ENCODE data around the gene DPH6.

The DPH6 gene

GRCh38 chr15:35490511-35490910 lies 55.5 kb downstream of the DPH6 start (continued):
- TF ChIP-seq ZNF70 (CRISPR knock-in tag; IDR thresholded peaks at IDR 0.05) (no peak), ZNF565 (CRISPR knock-in tag; conservative IDR thresholded peaks at IDR 0.05; ENCODE audit: low read depth) (no peak), ZFP3 (CRISPR knock-in tag; IDR thresholded peaks at IDR 0.05) (no peak), ZC3H10 (CRISPR knock-in tag; IDR thresholded peaks at IDR 0.05) (no peak), CSDC2 (CRISPR knock-in tag; IDR thresholded peaks at IDR 0.05) (no peak), PATZ1 (CRISPR knock-in tag; IDR thresholded peaks at IDR 0.05; ENCODE audit: borderline replicate concordance) (no peak), ESRRG (CRISPR knock-in tag; IDR thresholded peaks at IDR 0.05) (no peak)

GRCh38 chr15:35487417-35487816 lies 58.5 kb downstream of the DPH6 start:
- TF ChIP-seq OSR1 (CRISPR knock-in tag; IDR thresholded peaks at IDR 0.05) (no peak), ZNF70 (CRISPR knock-in tag; IDR thresholded peaks at IDR 0.05) (no peak), ZFP30 (CRISPR knock-in tag; IDR thresholded peaks at IDR 0.05) (no peak), PPARA (CRISPR knock-in tag; IDR thresholded peaks at IDR 0.05; ENCODE audit: borderline replicate concordance) (no peak), ZNF8 (CRISPR knock-in tag; IDR thresholded peaks at IDR 0.05) (no peak), ZC3H10 (CRISPR knock-in tag; IDR thresholded peaks at IDR 0.05) (no peak), ISL1 (CRISPR knock-in tag; IDR thresholded peaks at IDR 0.05) (no peak), CREB5 (CRISPR knock-in tag; IDR thresholded peaks at IDR 0.05; ENCODE audit: low read depth) (no peak), ARNTL (CRISPR knock-in tag; IDR thresholded peaks at IDR 0.05; ENCODE audit: borderline replicate concordance, low read depth) (no peak), CSDC2 (CRISPR knock-in tag; IDR thresholded peaks at IDR 0.05) (no peak), RARB (CRISPR knock-in tag; IDR thresholded peaks at IDR 0.05) (no peak), SNAI2 (CRISPR knock-in tag; IDR thresholded peaks at IDR 0.05) (no peak), PATZ1 (CRISPR knock-in tag; IDR thresholded peaks at IDR 0.05; ENCODE audit: borderline replicate concordance) (no peak), ZFP3 (CRISPR knock-in tag; IDR thresholded peaks at IDR 0.05) (no peak), TCF4 (CRISPR knock-in tag; IDR thresholded peaks at IDR 0.05; ENCODE audit: borderline replicate concordance) (no peak)
- no peak for ATAC-seq

GRCh38 chr15:35486296-35486695 lies 59.7 kb downstream of the DPH6 start:
- ATAC-seq: no peak
- TF ChIP-seq ZNF70 (CRISPR knock-in tag; IDR thresholded peaks at IDR 0.05): no peak
- TF ChIP-seq TOX (CRISPR knock-in tag; IDR thresholded peaks at IDR 0.05; ENCODE audit: borderline replicate concordance): no peak
- TF ChIP-seq ZNF8 (CRISPR knock-in tag; IDR thresholded peaks at IDR 0.05): no peak
- TF ChIP-seq TSHZ2 (CRISPR knock-in tag; IDR thresholded peaks at IDR 0.05): no peak
- TF ChIP-seq PPARA (CRISPR knock-in tag; IDR thresholded peaks at IDR 0.05; ENCODE audit: borderline replicate concordance): no peak
- TF ChIP-seq RARB (CRISPR knock-in tag; IDR thresholded peaks at IDR 0.05): no peak
- TF ChIP-seq CSDC2 (CRISPR knock-in tag; IDR thresholded peaks at IDR 0.05): no peak
- TF ChIP-seq ZFP30 (CRISPR knock-in tag; IDR thresholded peaks at IDR 0.05): no peak
- no peak for TF ChIP-seq SNAI2 (CRISPR knock-in tag; IDR thresholded peaks at IDR 0.05)
- no peak for TF ChIP-seq ZFP3 (CRISPR knock-in tag; IDR thresholded peaks at IDR 0.05)
- no peak for TF ChIP-seq BACH2 (CRISPR knock-in tag; IDR thresholded peaks at IDR 0.05; ENCODE audit: borderline replicate concordance)
- TF ChIP-seq ISL1 (CRISPR knock-in tag; IDR thresholded peaks at IDR 0.05): no peak
- TF ChIP-seq GLIS3 (CRISPR knock-in tag; IDR thresholded peaks at IDR 0.05): no peak
- TF ChIP-seq CREB5 (CRISPR knock-in tag; IDR thresholded peaks at IDR 0.05; ENCODE audit: low read depth): no peak
- TF ChIP-seq PATZ1 (CRISPR knock-in tag; IDR thresholded peaks at IDR 0.05; ENCODE audit: borderline replicate concordance): no peak
- no peak for TF ChIP-seq ARNTL (CRISPR knock-in tag; IDR thresholded peaks at IDR 0.05; ENCODE audit: borderline replicate concordance, low read depth)
